NCI-H1048 (cell line): ENCODE measurements around the gene SYPL1.
"Not testable (repeated sequence)": the region's sequence is repeated elsewhere in the genome, so short reads cannot be mapped to it uniquely, and the experiment has no call there.

Source experiments
- DNase-seq: peaks from one replicate; lab custom pipeline; 2025; lab: John Stamatoyannopoulos, UW

SYPL1 gene

GRCh38 chr7:106112118-106112971, at the start of gene SYPL1:
Gene SYPL1, minus strand, starts transcription at chr7:106112312. Its CDS starts 104 bp downstream, at chr7:106112208.
- peak; percentile 82 for DNase-seq

DNA sequence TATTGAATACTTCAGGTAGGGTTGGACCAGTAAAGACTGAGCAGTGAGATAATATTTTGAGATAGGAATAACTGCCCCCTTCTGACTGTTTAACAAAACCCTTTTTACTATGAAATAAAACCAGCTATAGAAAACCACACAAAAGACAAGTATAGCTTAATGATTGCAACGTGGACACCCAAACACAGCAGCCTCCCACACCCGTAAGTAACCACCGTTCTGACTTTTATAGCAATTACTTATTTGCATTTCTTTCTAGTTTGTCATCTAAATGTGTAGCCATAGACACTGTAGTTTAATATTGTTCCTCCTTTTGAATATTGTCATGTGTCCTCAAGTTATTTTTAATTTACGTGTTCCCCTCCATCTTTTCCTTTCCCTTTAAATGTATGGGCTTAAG, 42.9 kb upstream of the SYPL1 start:
- DNase-seq: no peak

- peak; percentile 45 for DNase-seq
Observed at GRCh38 chr7:106153891-106154449, 41.9 kb upstream of the SYPL1 start.

GRCh38 chr7:106152313-106152665, 40.2 kb upstream of the SYPL1 start:
- no peak for DNase-seq

DNA sequence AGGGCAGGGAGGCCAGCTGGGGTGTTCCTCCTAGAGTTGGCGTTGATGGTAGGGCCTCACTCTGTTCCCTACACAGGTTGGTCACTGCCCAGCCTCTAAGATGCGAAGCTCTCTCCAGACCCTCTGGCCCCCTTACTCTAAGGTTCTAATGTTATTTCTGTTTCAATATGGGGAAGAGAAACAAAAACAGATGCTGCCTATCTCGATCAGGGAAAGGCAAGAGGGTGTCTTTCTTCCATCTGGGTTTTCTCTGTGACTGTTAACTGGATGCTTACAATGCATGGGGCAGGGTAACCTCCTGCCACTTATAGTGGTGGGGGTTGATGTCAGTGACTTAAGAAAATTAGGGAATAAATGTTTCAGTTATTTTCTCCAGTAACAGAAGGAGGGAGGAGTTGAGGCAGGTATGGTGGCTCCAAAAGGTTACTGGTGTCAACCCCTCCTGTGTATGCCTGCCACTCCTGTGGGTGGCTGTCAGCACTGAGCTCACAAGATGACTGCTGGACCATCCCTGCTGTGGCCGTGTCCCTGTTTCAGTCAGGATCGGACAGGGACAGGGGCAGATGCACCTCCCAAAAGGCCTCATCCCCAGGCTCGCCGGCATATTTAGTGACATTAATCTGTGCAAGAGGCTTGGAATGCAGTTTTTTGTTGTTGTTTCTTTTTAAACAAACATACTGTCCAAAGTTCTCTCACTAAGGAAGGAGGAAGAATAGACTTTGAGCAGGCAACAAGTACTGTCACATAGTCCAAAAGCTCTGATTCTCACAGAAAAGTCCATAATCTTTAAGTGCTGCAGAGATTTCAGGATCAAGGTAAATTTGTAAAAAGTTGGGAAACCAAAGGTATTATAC, 39.6 kb upstream of the SYPL1 start:
- no peak for DNase-seq

GRCh38 chr7:106143711-106144337, 31.7 kb upstream of the SYPL1 start:
- no peak for DNase-seq

DNA sequence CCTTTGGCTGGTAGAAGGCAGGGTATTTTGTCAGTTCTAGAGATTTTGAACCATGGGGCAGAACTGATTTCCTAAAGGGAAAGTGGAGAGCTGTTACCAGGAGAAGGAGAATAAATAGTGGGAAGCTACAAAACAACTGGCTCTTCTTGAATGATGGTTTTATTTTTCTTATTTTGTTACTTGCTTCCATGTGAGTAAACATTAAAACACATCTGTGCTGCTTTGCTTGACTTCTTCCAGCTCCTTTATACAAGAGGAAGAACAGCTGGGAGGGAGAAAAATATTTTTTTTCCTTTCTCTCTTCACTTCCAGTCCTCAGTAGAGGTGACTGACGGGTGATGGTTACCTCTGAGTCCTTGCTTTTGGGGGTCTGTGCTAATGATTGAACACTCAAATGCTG, 30.0 kb upstream of the SYPL1 start:
- no peak for DNase-seq

DNA sequence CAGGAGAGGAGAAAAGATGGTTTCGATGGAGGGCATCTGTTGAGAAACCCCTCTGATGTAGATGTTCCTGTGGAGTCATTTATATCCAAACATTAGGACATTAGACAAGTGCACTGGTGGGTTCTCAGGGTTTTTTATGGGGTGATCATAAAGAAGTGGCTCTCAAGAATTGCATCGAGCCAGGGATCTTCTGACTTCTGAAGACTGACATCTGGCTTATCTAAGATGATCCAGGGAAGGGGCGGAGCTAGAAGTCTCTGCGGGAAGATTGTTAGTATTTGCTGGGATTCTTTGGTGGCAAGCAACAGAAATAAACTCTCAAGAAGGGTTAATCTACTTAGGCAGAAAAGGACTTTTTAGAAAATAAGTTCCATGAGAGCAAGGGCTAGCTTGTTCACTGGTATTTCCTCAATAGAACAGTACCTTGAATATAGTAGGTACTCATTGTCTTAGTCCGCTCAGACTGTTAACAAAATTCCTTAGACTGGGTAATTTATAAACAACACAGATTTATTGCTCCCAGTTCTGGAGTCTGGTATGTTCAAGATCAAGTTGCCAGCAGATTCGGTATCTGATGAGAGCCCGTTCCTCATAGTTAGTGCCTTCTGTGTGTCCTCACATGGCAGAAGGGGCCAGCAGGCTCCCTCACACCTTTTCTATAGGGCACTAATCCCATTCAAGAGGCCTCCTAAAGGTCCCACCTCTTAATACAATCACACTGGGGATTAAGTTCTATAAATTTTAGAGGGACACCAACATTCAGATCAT, 28.5 kb upstream of the SYPL1 start:
- DNase-seq: no peak

- no peak for DNase-seq
Observed at GRCh38 chr7:106139265-106140251, 27.4 kb upstream of the SYPL1 start.

GRCh38 chr7:106138776-106139175, 26.7 kb upstream of the SYPL1 start:
- no peak for DNase-seq

DNA sequence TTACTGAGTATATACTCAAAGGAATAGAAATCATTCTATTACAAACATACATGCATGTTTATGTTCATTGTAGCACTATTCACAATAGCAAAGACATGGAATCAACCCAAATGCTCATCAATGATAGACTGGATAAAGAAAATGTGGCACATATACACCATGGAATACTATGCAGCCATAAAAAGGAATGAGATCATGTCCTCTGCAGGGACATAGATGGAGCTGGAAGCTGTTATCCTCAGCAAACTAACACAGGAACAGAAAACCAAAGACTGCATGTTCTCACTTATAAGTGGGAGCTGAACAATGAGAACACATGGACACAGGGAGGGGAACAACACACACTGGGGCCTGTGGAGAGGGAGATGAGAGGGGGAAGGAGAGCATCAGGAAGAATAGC, 26.1 kb upstream of the SYPL1 start:
- not testable (repeated sequence) for DNase-seq

DNA sequence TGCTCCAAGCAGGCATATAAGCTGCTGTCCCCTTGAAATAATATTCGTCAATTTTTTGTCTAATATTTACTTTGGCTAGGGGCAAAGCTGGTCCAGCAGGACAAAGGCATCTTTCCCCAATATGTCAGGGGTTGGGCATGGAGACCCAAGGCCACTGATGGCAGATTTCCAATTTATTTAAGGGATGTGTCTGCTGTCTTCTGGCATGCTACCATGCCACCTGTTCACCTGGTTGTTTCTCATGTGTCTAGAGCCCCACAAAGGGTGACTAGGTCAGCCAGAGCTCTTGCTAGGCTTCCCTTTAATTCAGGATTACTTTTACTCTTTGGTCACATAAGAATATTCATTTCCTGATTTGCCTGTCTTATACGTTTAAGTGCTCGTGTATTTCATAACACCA, 22.1 kb upstream of the SYPL1 start:
- DNase-seq: no peak

GRCh38 chr7:106129291-106129690, 17.2 kb upstream of the SYPL1 start:
- DNase-seq: no peak

GRCh38 chr7:106128836-106129235, 16.7 kb upstream of the SYPL1 start:
- DNase-seq: no peak

GRCh38 chr7:106127984-106128780, 16.1 kb upstream of the SYPL1 start:
- no peak for DNase-seq

GRCh38 chr7:106126170-106126938, 14.2 kb upstream of the SYPL1 start:
- DNase-seq: no peak

GRCh38 chr7:106125417-106125816, 13.3 kb upstream of the SYPL1 start:
- no peak for DNase-seq

DNA sequence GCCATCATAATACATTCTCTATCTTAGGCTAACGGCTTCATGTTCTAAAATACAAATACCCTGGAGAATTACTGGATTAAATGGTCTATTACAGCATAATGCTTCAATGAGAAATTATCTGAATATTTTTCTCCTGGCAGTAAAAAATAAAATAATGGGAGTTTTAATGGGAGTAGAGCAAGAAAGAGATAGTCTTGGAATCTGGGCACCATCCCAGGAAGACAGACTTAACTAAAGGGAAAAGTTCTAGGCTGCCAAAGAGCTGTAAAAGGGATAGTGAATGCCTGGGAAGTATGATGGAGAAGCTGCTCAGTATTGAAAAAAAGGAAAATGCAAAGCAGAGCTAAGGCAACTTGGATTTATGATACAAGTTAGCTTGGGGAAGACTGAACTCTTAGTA, 12.1 kb upstream of the SYPL1 start:
- DNase-seq: no peak

- no peak for DNase-seq
Observed at GRCh38 chr7:106122713-106123112, 10.6 kb upstream of the SYPL1 start.
